K562 (cell line): ENCODE data around the gene RIOK3. TPM values are rescaled to one million over a fixed set of nuclear protein-coding genes. Genes with fewer than 3 reads are reported as not detected.
A peak's percentile ranks its signal among the peaks of the same experiment; 100 is the strongest.

ENCODE experiments used
- MBD2 ChIP-seq: sonication (generic); IDR thresholded peaks from 2 replicates; pipeline ENCODE4 v1.6.1; 2016; ENCODE audit warnings: low read depth, borderline replicate concordance
- SOX6 ChIP-seq: fragments of 450-650 bp; IDR thresholded peaks from 2 replicates; pipeline ENCODE4 v1.6.1; 2014; ENCODE audit warnings: mild to moderate bottlenecking
- ZFX ChIP-seq: sonication (generic); formaldehyde crosslinking; IDR thresholded peaks from 2 replicates; pipeline ENCODE4 v1.8.0; 2022; ENCODE audit warnings: mild to moderate bottlenecking, missing genetic modification reagents, moderate library complexity
- polyA plus RNA-seq, 8 experiments: library from polyadenylated mRNA; depleted of rRNA in 4 of 8; stranded (reverse) in 5 of 8; unstranded in 3 of 8; fragments of >200 nt; fragmentation: Nextera tagmentation in 2 of 8; fragmentation: Illumina TruSeq in 1 of 8; extraction: Ambion mirVana in 2 of 8; extraction: Trizol in 1 of 8; gene quantifications; 2 replicates each; pipeline versions ENCODE4 v1.2.1 to v1.2.3, GENCODE V29; 2011 to 2014; ENCODE audit warnings: inconsistent platforms in 1 of 8, missing spikeins in 1 of 8
- total RNA-seq, 7 experiments: library from RNA; depleted of rRNA in 6 of 7; stranded (reverse); fragments of >200 nt in 6 of 7; fragmentation: Illumina TruSeq in 2 of 7; extraction: Trizol in 2 of 7; gene quantifications; 2 replicates each; pipeline versions ENCODE4 v1.2.1 to v1.2.3, GENCODE V29; 2011 to 2021; ENCODE audit warnings: low replicate concordance in 1 of 7
- TF ChIP-seq, protein P1 (sequence below): sonication (generic); formaldehyde crosslinking; IDR thresholded peaks from 2 replicates; pipeline ENCODE4 v1.8.1; 2023; ENCODE audit warnings: missing genetic modification reagents, mild to moderate bottlenecking, borderline replicate concordance
- TF ChIP-seq, protein P2 (sequence below): fragments of 250-450 bp; sonication (Bioruptor Pico); IDR thresholded peaks from 2 replicates; pipeline ENCODE4 v1.8.0; 2022; ENCODE audit warnings: inconsistent platforms, mild to moderate bottlenecking, moderate library complexity, borderline replicate concordance
- TF ChIP-seq, protein P3 (sequence below): fragments of 450-650 bp; conservative IDR thresholded peaks from 2 replicates; pipeline ENCODE4 v1.6.1; 2016; ENCODE audit warnings: missing genetic modification characterization, low read depth, mild to moderate bottlenecking, control low read depth, missing compliant biosample characterization
- TF ChIP-seq, protein P4 (sequence below): fragments of 450-650 bp; conservative IDR thresholded peaks from 2 replicates; pipeline ENCODE4 v1.6.1; 2016; ENCODE audit warnings: missing genetic modification characterization, low read depth, mild to moderate bottlenecking, missing compliant biosample characterization, moderate library complexity
- TF ChIP-seq, protein P5 (sequence below): fragments of 250-450 bp; sonication (Bioruptor Pico); IDR thresholded peaks from 2 replicates; pipeline ENCODE4 v1.5.0; 2021
- TF ChIP-seq, protein P6 (sequence below): sonication (generic); formaldehyde crosslinking; IDR thresholded peaks from 2 replicates; pipeline ENCODE4 v1.4.0; 2020; ENCODE audit warnings: mild to moderate bottlenecking, missing genetic modification reagents

Gene RIOK3
- total and polyA plus RNA-seq, 9 of the 15 experiments (the other 6 are each of a cell fraction or from before 2014, with no cell fraction given), result 21.4 to 89.5 (median 62.9) TPM

DNA sequence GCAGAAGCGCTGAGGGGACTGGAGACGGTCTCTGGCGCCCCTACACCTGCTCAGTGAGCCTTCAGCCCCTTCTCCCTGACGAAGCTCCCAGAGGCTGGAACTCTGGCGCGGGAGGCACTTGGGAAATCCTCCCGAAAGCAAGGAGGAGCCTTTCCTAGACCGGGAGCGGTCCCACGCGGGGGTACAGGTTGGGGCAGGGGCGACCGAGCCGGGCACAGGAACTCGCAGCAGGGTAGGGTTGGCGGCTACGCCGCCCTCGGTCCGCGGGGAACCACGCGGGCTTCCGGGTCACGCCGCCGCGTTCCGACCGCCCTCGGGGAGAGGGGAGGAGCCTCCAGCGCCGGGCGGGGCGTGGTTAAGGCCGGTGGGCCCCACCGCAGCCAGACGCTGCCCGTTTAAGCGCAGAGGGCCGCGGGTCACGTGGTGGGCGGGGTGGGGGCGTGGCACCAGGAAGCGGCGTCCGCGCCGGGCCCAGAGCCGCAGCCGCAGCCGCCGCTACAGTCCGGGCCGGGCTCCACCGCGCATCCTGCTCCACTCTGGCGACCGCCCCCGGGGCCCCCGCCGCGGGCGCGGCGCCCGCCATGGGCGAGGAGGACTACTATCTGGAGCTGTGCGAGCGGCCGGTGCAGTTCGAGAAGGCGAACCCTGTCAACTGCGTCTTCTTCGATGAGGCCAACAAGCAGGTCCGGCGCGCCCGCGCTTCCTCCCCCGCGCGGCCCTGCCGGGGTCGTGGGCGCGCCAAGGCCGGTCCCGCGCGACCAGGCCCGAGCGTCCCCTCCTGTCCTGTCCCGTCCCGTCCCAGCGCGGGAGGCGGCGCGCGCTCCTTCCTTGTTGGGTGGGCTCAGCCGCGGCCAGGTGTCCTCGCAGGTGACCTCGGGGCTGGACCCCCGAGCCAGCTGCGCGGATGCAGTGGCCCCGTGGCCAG lies 50.2 kb downstream of the RIOK3 start, which contains the start of gene RMC1 (continued):
- TF ChIP-seq, protein P1, sequence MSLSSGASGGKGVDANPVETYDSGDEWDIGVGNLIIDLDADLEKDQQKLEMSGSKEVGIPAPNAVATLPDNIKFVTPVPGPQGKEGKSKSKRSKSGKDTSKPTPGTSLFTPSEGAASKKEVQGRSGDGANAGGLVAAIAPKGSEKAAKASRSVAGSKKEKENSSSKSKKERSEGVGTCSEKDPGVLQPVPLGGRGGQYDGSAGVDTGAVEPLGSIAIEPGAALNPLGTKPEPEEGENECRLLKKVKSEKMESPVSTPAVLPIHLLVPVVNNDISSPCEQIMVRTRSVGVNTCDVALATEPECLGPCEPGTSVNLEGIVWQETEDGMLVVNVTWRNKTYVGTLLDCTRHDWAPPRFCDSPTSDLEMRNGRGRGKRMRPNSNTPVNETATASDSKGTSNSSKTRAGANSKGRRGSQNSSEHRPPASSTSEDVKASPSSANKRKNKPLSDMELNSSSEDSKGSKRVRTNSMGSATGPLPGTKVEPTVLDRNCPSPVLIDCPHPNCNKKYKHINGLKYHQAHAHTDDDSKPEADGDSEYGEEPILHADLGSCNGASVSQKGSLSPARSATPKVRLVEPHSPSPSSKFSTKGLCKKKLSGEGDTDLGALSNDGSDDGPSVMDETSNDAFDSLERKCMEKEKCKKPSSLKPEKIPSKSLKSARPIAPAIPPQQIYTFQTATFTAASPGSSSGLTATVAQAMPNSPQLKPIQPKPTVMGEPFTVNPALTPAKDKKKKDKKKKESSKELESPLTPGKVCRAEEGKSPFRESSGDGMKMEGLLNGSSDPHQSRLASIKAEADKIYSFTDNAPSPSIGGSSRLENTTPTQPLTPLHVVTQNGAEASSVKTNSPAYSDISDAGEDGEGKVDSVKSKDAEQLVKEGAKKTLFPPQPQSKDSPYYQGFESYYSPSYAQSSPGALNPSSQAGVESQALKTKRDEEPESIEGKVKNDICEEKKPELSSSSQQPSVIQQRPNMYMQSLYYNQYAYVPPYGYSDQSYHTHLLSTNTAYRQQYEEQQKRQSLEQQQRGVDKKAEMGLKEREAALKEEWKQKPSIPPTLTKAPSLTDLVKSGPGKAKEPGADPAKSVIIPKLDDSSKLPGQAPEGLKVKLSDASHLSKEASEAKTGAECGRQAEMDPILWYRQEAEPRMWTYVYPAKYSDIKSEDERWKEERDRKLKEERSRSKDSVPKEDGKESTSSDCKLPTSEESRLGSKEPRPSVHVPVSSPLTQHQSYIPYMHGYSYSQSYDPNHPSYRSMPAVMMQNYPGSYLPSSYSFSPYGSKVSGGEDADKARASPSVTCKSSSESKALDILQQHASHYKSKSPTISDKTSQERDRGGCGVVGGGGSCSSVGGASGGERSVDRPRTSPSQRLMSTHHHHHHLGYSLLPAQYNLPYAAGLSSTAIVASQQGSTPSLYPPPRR (CRISPR knock-in tag), result no peak
- no peak; the same call in 1 of the 2 replicates for TF ChIP-seq MBD2
- TF ChIP-seq, protein P2, sequence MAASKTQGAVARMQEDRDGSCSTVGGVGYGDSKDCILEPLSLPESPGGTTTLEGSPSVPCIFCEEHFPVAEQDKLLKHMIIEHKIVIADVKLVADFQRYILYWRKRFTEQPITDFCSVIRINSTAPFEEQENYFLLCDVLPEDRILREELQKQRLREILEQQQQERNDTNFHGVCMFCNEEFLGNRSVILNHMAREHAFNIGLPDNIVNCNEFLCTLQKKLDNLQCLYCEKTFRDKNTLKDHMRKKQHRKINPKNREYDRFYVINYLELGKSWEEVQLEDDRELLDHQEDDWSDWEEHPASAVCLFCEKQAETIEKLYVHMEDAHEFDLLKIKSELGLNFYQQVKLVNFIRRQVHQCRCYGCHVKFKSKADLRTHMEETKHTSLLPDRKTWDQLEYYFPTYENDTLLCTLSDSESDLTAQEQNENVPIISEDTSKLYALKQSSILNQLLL (CRISPR knock-in tag), result no peak
- TF ChIP-seq, protein P3, sequence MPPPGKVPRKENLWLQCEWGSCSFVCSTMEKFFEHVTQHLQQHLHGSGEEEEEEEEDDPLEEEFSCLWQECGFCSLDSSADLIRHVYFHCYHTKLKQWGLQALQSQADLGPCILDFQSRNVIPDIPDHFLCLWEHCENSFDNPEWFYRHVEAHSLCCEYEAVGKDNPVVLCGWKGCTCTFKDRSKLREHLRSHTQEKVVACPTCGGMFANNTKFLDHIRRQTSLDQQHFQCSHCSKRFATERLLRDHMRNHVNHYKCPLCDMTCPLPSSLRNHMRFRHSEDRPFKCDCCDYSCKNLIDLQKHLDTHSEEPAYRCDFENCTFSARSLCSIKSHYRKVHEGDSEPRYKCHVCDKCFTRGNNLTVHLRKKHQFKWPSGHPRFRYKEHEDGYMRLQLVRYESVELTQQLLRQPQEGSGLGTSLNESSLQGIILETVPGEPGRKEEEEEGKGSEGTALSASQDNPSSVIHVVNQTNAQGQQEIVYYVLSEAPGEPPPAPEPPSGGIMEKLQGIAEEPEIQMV (tag), result peak; percentile 77
- TF ChIP-seq, protein P4, sequence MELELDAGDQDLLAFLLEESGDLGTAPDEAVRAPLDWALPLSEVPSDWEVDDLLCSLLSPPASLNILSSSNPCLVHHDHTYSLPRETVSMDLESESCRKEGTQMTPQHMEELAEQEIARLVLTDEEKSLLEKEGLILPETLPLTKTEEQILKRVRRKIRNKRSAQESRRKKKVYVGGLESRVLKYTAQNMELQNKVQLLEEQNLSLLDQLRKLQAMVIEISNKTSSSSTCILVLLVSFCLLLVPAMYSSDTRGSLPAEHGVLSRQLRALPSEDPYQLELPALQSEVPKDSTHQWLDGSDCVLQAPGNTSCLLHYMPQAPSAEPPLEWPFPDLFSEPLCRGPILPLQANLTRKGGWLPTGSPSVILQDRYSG, result 0 out of 2 replicates have a peak, but pooled peaks have one; percentile 67
- TF ChIP-seq SOX6, result 0 out of 2 replicates have a peak, but pooled peaks have one; percentile 32
- TF ChIP-seq, protein P5, sequence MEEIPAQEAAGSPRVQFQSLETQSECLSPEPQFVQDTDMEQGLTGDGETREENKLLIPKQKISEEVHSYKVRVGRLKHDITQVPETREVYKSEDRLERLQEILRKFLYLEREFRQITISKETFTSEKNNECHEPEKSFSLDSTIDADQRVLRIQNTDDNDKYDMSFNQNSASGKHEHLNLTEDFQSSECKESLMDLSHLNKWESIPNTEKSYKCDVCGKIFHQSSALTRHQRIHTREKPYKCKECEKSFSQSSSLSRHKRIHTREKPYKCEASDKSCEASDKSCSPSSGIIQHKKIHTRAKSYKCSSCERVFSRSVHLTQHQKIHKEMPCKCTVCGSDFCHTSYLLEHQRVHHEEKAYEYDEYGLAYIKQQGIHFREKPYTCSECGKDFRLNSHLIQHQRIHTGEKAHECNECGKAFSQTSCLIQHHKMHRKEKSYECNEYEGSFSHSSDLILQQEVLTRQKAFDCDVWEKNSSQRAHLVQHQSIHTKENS (CRISPR knock-in tag), result no peak
- TF ChIP-seq, protein P6, sequence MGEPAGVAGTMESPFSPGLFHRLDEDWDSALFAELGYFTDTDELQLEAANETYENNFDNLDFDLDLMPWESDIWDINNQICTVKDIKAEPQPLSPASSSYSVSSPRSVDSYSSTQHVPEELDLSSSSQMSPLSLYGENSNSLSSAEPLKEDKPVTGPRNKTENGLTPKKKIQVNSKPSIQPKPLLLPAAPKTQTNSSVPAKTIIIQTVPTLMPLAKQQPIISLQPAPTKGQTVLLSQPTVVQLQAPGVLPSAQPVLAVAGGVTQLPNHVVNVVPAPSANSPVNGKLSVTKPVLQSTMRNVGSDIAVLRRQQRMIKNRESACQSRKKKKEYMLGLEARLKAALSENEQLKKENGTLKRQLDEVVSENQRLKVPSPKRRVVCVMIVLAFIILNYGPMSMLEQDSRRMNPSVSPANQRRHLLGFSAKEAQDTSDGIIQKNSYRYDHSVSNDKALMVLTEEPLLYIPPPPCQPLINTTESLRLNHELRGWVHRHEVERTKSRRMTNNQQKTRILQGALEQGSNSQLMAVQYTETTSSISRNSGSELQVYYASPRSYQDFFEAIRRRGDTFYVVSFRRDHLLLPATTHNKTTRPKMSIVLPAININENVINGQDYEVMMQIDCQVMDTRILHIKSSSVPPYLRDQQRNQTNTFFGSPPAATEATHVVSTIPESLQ (CRISPR knock-in tag), result peak; percentile 95; the same call in 1 of the 2 replicates
- peak; percentile 88 for TF ChIP-seq ZFX (CRISPR knock-in tag)
